HCT116 (cell line): ENCODE results near the gene KIAA1549.

Experiments
- CBX3 ChIP-seq: IDR thresholded peaks from 2 replicates; pipeline ENCODE4 v1.6.1; 2012; ENCODE audit warnings: low read depth
- CEBPB ChIP-seq: IDR thresholded peaks from 2 replicates; pipeline ENCODE4 v1.6.1; 2012; ENCODE audit warnings: low read depth
- CTCF ChIP-seq, 3 experiments: fragments of 200-600 bp in 1 of 3; sonication (generic) in 1 of 3; IDR thresholded peaks in 2 of 3; conservative IDR thresholded peaks in 1 of 3; 2 replicates each; pipeline ENCODE4 v1.5.1; 2012 to 2017; ENCODE audit warnings: low read depth in 2 of 3, low read length in 2 of 3, antibody characterized with exemption in 1 of 3, borderline replicate concordance in 1 of 3, control low read depth in 1 of 3, mild to moderate bottlenecking in 1 of 3, mixed read lengths in 1 of 3, mixed run types in 1 of 3, moderate library complexity in 1 of 3; ENCODE audit not compliant: insufficient read depth in 1 of 3
- EZH2 ChIP-seq: fragments of 200-600 bp; sonication (generic); IDR thresholded peaks from 2 replicates; pipeline ENCODE4 v1.6.1; 2017; ENCODE audit warnings: antibody characterized with exemption, mixed run types
- EZH2phosphoT487 ChIP-seq: fragments of 200-600 bp; IDR thresholded peaks from 2 replicates; pipeline ENCODE4 v1.6.1; 2018; ENCODE audit warnings: antibody characterized with exemption, borderline replicate concordance
- FOSL1 ChIP-seq: IDR thresholded peaks from 2 replicates; pipeline ENCODE4 v1.6.1; 2012; ENCODE audit warnings: low read depth
- JUND ChIP-seq: IDR thresholded peaks from 2 replicates; pipeline ENCODE4 v1.6.1; 2012
- MAX ChIP-seq: IDR thresholded peaks from 2 replicates; pipeline ENCODE4 v1.6.1; 2012
- POLR2A ChIP-seq: IDR thresholded peaks from 2 replicates; pipeline ENCODE4 v1.7.0; 2011; ENCODE audit warnings: borderline replicate concordance; ENCODE audit not compliant: insufficient read depth, insufficient read length; ENCODE audit errors: extremely low read depth
- POLR2AphosphoS5 ChIP-seq: IDR thresholded peaks from 2 replicates; pipeline ENCODE4 v1.6.1; 2011; ENCODE audit warnings: mild to moderate bottlenecking, low read depth, low read length, moderate library complexity
- SIN3A ChIP-seq: IDR thresholded peaks from 2 replicates; pipeline ENCODE4 v1.6.1; 2012; ENCODE audit warnings: low read depth
- YY1 ChIP-seq: IDR thresholded peaks from 2 replicates; pipeline ENCODE4 v1.6.1; 2011; ENCODE audit warnings: low read length, low read depth, moderate library complexity, mild to moderate bottlenecking; ENCODE audit not compliant: insufficient replicate concordance; ENCODE audit errors: extremely low read depth
- ZNF274 ChIP-seq: fragments of 200-500 bp; sonication (Bioruptor generic); IDR thresholded peaks from 2 replicates; pipeline ENCODE4 v1.6.1; 2014; ENCODE audit warnings: mild to moderate bottlenecking, low read depth, low read length, inconsistent platforms

- no peak for TF ChIP-seq CTCF (IDR thresholded peaks at IDR 0.05 in 2 of 3, conservative IDR thresholded peaks at IDR 0.05 in 1 of 3; ENCODE audit: borderline replicate concordance in 1 of 3, insufficient read depth in 1 of 3, low read depth in 2 of 3, low read length in 2 of 3)
- no peak for TF ChIP-seq POLR2A
- no peak for TF ChIP-seq POLR2AphosphoS5
- no peak for TF ChIP-seq EZH2
- TF ChIP-seq FOSL1 = no peak
- TF ChIP-seq MAX = no peak
- TF ChIP-seq CBX3 = no peak
- no peak for TF ChIP-seq SIN3A
- TF ChIP-seq CEBPB = no peak
- TF ChIP-seq EZH2phosphoT487 = no peak
- no peak for TF ChIP-seq JUND
- no peak for TF ChIP-seq YY1
- TF ChIP-seq ZNF274 = no peak
These were observed 147.6 kb downstream of the KIAA1549 start for GRCh38 chr7:138833596-138833995.
